Neuronal stem cell (in vitro differentiated cells): ENCODE results near the gene CA6.
"Not testable (repeated sequence)": the region's sequence is repeated elsewhere in the genome, so short reads cannot be mapped to it uniquely, and the experiment has no call there.

ENCODE experiments used
- DNase-seq: peaks from one replicate; pipeline ENCODE4 v3.0.0-alpha.2; 2013; ENCODE audit warnings: low spot score
- H2AFZ ChIP-seq: one replicate; pipeline ENCODE4 v1.6.1; 2013; ENCODE audit warnings: mild to moderate bottlenecking, low read length, inconsistent platforms
- H2AK5ac ChIP-seq: 2 replicates; pipeline ENCODE4 v1.6.1; 2013; ENCODE audit warnings: low read depth, mild to moderate bottlenecking, inconsistent platforms, low read length, moderate library complexity, mixed read lengths
- H2BK120ac ChIP-seq: 2 replicates; pipeline ENCODE4 v1.6.1; 2013; ENCODE audit warnings: low read depth, mild to moderate bottlenecking, inconsistent platforms, low read length, moderate library complexity, mixed read lengths
- H2BK12ac ChIP-seq: one replicate; pipeline ENCODE4 v1.6.1; 2013; ENCODE audit warnings: low read length, inconsistent platforms
- H2BK15ac ChIP-seq: 2 replicates; pipeline ENCODE4 v1.6.1; 2013; ENCODE audit warnings: mild to moderate bottlenecking, low read length, inconsistent platforms, mixed read lengths
- H2BK5ac ChIP-seq: one replicate; pipeline ENCODE4 v1.6.1; 2013; ENCODE audit warnings: inconsistent platforms, mild to moderate bottlenecking, low read length, moderate library complexity
- H3K14ac ChIP-seq: one replicate; pipeline ENCODE4 v1.6.1; 2013; ENCODE audit warnings: low read length, inconsistent platforms
- H3K18ac ChIP-seq: 2 replicates; pipeline ENCODE4 v1.6.1; 2013; ENCODE audit warnings: low read length, inconsistent platforms
- H3K23ac ChIP-seq: 2 replicates; pipeline ENCODE4 v1.6.1; 2013; ENCODE audit warnings: low read depth, mild to moderate bottlenecking, mixed read lengths, low read length, inconsistent platforms; ENCODE audit not compliant: poor library complexity
- H3K27ac ChIP-seq: replicated peaks from 3 replicates; pipeline ENCODE4 v1.5.1; 2013; ENCODE audit warnings: low read length, inconsistent platforms
- H3K27me3 ChIP-seq, 3 experiments: 2 replicates each; pipeline ENCODE4 v1.6.1; 2013; ENCODE audit warnings: low read length in 3 of 3, mild to moderate bottlenecking in 2 of 3, inconsistent platforms in 1 of 3, low read depth in 1 of 3, mixed read lengths in 1 of 3, moderate library complexity in 1 of 3; ENCODE audit not compliant: control insufficient read depth in 3 of 3, insufficient read depth in 3 of 3
- H3K36me3 ChIP-seq, 2 donors: replicated peaks in 1 of 2; 2 replicates each; pipeline ENCODE4 v1.6.1; 2013; ENCODE audit warnings: low read length in 2 of 2; ENCODE audit not compliant: control insufficient read depth in 2 of 2, insufficient read depth in 2 of 2
- H3K4ac ChIP-seq: 2 replicates; pipeline ENCODE4 v1.6.1; 2013; ENCODE audit warnings: inconsistent platforms, mild to moderate bottlenecking, low read length, moderate library complexity
- H3K4me1 ChIP-seq, 2 donors: 1 replicate in 1 of 2; 2 replicates in 1 of 2; pipeline ENCODE4 v1.6.1; 2013; ENCODE audit warnings: low read length in 2 of 2, low read depth in 1 of 2; ENCODE audit not compliant: control insufficient read depth in 2 of 2, insufficient read depth in 1 of 2
- H3K4me2 ChIP-seq: one replicate; pipeline ENCODE4 v1.6.1; 2013; ENCODE audit warnings: mild to moderate bottlenecking, low read length, inconsistent platforms; ENCODE audit not compliant: insufficient read depth, poor library complexity, severe bottlenecking
- H3K4me3 ChIP-seq, 2 donors: 2 replicates each; pipeline ENCODE4 v1.5.1; 2013; ENCODE audit warnings: low read length in 2 of 2, mild to moderate bottlenecking in 2 of 2, inconsistent platforms in 1 of 2, moderate library complexity in 1 of 2
- H3K79me1 ChIP-seq: one replicate; pipeline ENCODE4 v1.6.1; 2013; ENCODE audit warnings: low read depth, mild to moderate bottlenecking, inconsistent platforms, low read length, moderate library complexity
- H3K9ac ChIP-seq: one replicate; pipeline ENCODE4 v1.6.1; 2013; ENCODE audit warnings: mild to moderate bottlenecking, low read depth, low read length, inconsistent platforms; ENCODE audit not compliant: poor library complexity
- H3K9me3 ChIP-seq, 2 donors: replicated peaks in 1 of 2; 2 replicates each; pipeline versions ENCODE3 to v1.6.1; 2013; ENCODE audit warnings: low read length in 2 of 2, mild to moderate bottlenecking in 2 of 2, inconsistent platforms in 1 of 2, low read depth in 1 of 2, mixed read lengths in 1 of 2, moderate library complexity in 1 of 2; ENCODE audit not compliant: control insufficient read depth in 2 of 2, insufficient read depth in 1 of 2
- H4K8ac ChIP-seq: one replicate; pipeline ENCODE4 v1.6.1; 2013; ENCODE audit warnings: low read depth, mild to moderate bottlenecking, inconsistent platforms, low read length, moderate library complexity
- H4K91ac ChIP-seq: one replicate; pipeline ENCODE4 v1.6.1; 2013; ENCODE audit warnings: low read length, low read depth, mild to moderate bottlenecking, inconsistent platforms; ENCODE audit not compliant: poor library complexity
- WGBS, 2 donors: extraction: QIAGEN DNeasy Blood & Tissue Kit; methylation state at CpG; one replicate each; pipeline ENCODE4 v1.1.7; 2013; ENCODE audit warnings: missing lambda C conversion rate in 2 of 2, mixed read lengths in 1 of 2; ENCODE audit not compliant: insufficient read length in 2 of 2, insufficient replicate concordance in 1 of 2; ENCODE audit errors: extremely low coverage in 2 of 2; 5-methylcytosine and 5-hydroxymethylcytosine counted together

Gene CA6

DNA sequence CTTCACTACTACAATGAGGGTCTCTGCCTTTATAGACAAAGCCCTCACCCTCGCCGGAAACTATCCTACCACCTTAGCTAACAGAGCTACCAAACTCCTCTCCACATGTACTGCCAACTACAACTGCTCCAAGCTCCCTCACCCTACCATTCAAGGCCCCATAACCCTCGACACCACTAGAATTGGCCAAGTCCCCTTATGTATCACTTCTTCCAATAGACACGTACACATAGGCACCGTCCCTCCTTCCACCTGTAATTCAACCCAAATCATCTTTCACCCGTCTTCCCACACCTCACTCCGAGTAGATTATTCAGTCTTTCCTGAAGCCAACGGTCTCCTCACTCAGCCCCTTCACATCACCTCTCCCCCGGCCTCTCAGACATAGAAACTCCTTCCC, 19.7 kb upstream of the CA6 start:
- WGBS, 2 donors, result 100% methylated on average over 3 of the region's 9 CpGs; no CpG with 5 or more reads in 1 of the 2 donors
- Histone ChIP-seq H3K79me1 (no peaks in the 10 kb centered on the region), H2BK5ac (no peak overlapping the region), H2AK5ac (no peak overlapping the region), H3K36me3 (no peaks in the 10 kb centered on the region), H4K91ac (no peak overlapping the region), H3K18ac (no peak overlapping the region), H3K14ac (no peak overlapping the region), H3K4ac (no peak overlapping the region), H3K27ac (no peak overlapping the region), H2AFZ (no peak overlapping the region), H4K8ac (no peak overlapping the region), H2BK12ac (no peak overlapping the region), H3K4me2 (no peak overlapping the region), H3K27me3 (peaks cover 0 to 37% (median 0%) of the 10 kb centered on the region in 3 experiments), H2BK120ac (no peak overlapping the region), H2BK15ac (no peak overlapping the region), H3K9me3 (no peaks in the 10 kb centered on the region), H3K4me1 (no peaks in the 10 kb centered on the region), H3K4me3 (no peak overlapping the region), H3K23ac (no peak overlapping the region), H3K9ac (no peak overlapping the region)
- no peak for DNase-seq

DNA sequence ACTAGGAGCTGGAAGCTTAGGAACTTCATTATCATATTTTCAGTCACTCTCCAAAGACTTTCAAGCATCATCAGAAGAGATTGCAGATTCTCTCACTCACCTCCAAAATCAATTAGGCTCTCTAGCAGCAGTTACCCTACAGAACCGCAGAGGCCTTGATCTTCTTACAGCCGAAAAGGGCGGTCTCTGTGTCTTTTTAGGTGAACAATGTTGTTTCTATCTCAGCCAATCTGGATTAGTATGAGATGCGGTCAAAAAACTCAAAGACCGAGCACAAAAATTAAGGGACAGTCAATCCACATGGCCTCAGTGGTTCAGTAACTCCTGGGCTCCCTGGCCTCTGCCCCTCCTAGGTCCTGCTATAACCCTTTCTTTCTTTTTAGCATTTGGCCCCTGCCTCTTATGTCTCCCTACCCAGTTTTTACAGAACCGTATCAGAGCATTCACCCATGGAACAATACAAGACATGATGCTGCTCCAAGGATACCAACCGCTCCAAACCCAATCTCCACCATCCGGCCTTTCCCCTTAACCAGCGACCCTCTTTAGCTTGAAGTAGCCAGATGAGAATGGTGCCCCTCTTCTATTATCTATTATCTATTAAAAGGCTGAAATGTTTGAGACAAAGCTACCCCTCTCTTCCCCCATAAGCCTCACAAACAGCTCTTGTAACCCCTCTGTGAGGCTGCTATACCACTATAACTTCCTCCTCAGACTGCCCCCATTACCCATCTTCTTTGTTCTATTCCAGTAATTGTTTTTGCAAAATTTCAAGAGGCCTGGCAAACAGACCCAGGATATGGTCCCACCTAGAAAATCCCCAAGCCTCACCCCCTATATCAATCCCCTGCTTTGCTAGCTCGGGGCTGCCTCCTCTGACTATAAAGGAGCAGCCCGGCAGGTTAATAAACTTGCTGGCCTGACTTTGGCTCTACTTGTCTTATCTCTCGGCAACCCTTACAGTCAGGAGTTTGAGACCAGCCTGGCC, 18.7 kb upstream of the CA6 start:
- Histone ChIP-seq H3K36me3 (no peaks in the 10 kb centered on the region), H3K23ac (no peak overlapping the region), H3K4ac (no peak overlapping the region), H3K9ac (no peak overlapping the region), H3K4me2 (no peak overlapping the region), H2AFZ (no peak overlapping the region), H2AK5ac (no peak overlapping the region), H4K8ac (no peak overlapping the region), H3K14ac (no peak overlapping the region), H3K79me1 (no peaks in the 10 kb centered on the region), H3K9me3 (no peaks in the 10 kb centered on the region), H2BK120ac (no peak overlapping the region), H3K27me3 (peaks cover 0 to 26% (median 0%) of the 10 kb centered on the region in 3 experiments), H3K4me1 (no peaks in the 10 kb centered on the region), H2BK15ac (no peak overlapping the region), H2BK5ac (no peak overlapping the region), H4K91ac (no peak overlapping the region), H3K18ac (no peak overlapping the region), H2BK12ac (no peak overlapping the region), H3K4me3 (no peak overlapping the region), H3K27ac (no peak overlapping the region)
- no peak for DNase-seq
- WGBS, 2 donors, result no CpG with 5 or more reads among the region's 12 CpGs

DNA sequence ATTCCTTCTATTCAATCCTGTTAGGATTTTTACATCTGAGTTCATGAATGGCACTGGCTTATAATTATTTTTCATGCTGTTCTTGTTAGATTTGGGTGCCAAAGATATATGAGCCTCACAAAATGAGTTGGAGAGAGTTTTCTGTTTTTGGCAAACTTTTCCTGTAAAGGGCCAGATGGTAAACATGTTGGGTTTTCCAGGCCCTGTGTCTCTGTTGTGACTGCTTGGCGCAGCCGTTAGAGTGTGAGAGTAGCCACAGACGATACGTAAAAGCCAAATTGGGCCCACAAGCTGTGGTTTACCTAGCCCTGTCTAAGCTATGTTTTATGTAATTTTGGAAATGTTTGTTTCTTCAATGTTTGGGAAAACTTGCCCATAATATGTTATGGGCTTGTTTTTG, 15.6 kb upstream of the CA6 start:
- H3K27me3 ChIP-seq, result peaks cover 0 to 9% (median 0%) of the 10 kb centered on the region in 3 experiments
- no peak overlapping the region for H2BK12ac ChIP-seq
- no peak overlapping the region for H2AK5ac ChIP-seq
- no peak overlapping the region for H2BK15ac ChIP-seq
- no peak overlapping the region for H3K27ac ChIP-seq
- WGBS, 2 donors, result no CpG with 5 or more reads among the region's 4 CpGs
- no peak overlapping the region for H2BK5ac ChIP-seq
- H3K4me3 ChIP-seq, result no peak overlapping the region
- H2BK120ac ChIP-seq, result no peak overlapping the region
- DNase-seq, result no peak
- H3K18ac ChIP-seq, result no peak overlapping the region
- no peak overlapping the region for H4K91ac ChIP-seq
- H3K36me3 ChIP-seq, result no peaks in the 10 kb centered on the region
- H3K9me3 ChIP-seq, result no peaks in the 10 kb centered on the region
- H3K4me2 ChIP-seq, result no peak overlapping the region
- no peak overlapping the region for H3K14ac ChIP-seq
- H3K9ac ChIP-seq, result no peak overlapping the region
- H3K23ac ChIP-seq, result no peak overlapping the region
- no peaks in the 10 kb centered on the region for H3K4me1 ChIP-seq
- no peak overlapping the region for H3K4ac ChIP-seq
- no peak overlapping the region for H4K8ac ChIP-seq
- no peaks in the 10 kb centered on the region for H3K79me1 ChIP-seq
- no peak overlapping the region for H2AFZ ChIP-seq

DNA sequence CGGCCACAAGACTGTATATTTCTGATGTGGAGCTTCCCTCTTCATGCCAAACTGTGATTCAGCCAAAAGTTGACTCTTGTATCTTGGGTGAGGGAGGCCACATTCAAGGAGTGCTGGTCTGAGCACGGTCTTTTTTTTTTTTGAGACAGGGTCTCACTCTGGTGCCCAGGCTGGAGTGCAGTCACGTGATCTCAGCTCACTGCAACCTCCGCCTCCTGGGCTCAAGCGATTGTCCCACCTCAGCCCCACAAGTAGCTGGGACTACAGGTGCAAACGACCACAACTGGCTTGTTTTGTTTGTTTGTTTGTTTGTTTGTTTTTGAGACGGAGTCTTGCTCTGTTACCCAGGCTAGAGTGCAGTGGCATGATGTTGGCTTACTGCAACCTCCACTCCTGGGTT, 8.6 kb upstream of the CA6 start:
- not testable (repeated sequence) for DNase-seq, H3K14ac ChIP-seq, H3K23ac ChIP-seq

More for the DNA sequence above, 8.6 kb upstream of the CA6 start:
- not testable (repeated sequence) for H2AK5ac ChIP-seq, H3K4me2 ChIP-seq, H2BK15ac ChIP-seq, H3K4me3 ChIP-seq, H2BK120ac ChIP-seq, H2BK12ac ChIP-seq, H2BK5ac ChIP-seq, H3K27me3 ChIP-seq, H3K79me1 ChIP-seq, H3K27ac ChIP-seq, H3K36me3 ChIP-seq, H3K18ac ChIP-seq, H4K8ac ChIP-seq, H3K9ac ChIP-seq, H2AFZ ChIP-seq, H4K91ac ChIP-seq, H3K9me3 ChIP-seq, H3K4ac ChIP-seq
- peaks cover 1 to 13% of the 10 kb centered on the region in 2 donors for H3K4me1 ChIP-seq
- WGBS, 2 donors, result no CpG with 5 or more reads among the region's 7 CpGs
